ENCODE measurements around the gene RAI1. TPM values are rescaled to one million over a fixed set of nuclear protein-coding genes. Genes with fewer than 3 reads are reported as not detected.

The RAI1 gene
- total and polyA plus RNA-seq, 10 of the 15 experiments (the other 5 are each of a cell fraction or from before 2014, with no cell fraction given): 0.66 to 37.7 (median 6.0) TPM

DNA sequence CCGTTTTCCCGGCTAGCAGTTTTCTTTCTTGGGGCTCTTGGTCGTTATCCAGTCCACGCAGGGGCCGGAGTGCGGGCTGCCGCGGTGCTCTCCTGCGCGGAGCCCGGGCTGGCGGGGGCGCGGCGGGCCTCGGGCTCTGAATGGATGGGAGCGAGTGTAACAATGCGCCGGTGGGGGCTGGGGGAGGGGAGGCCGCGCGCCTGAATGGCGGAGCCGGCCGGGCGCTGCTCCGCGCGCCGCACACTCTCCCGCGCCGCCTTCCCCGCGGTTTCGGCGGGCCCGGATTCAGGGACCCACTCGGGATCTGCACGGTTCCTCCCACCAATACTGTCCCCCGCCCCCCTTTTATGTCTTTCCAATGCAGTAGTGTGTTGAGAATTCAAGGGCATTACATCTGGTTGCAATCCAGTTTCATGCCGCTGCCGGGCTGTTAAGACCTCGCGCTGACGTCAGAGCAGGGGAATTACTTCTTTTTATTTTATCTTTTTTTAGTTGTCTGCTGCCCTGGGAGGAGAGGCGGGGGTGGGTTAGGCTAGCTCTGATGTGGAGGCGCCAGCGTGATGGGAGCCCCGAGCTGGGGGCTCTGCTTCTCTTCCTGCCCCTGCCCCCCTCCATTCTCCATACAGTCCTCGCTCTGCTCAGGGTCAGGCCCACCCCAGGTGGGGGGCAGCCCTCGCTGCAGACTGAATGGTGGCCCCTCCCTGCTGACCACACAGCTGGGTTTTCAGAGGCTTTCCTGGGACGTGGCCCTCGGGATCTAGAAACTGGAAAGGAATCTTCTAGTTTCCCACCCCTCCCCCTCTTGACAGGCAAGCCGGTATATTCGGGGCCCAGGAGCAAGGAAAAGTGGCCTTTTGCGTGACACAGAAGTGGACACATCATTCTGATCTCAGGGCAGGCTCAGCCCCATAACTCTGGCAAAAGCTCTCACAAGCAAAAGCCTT lies 1.8 kb downstream of the RAI1 start:
- Histone ChIP-seq H2AFZ (ENCODE audit: control insufficient read depth, low read depth, low read length) (peak overlapping the region; percentile 64), H3K36me3 (ENCODE audit: control insufficient read depth in 2 of 2, insufficient read depth in 2 of 2, low read length in 1 of 2) (peaks cover 0 to 3% of the 10 kb centered on the region in 2 experiments; a peak in 1 of 4 replicates), H3K27ac (ENCODE audit: control insufficient read depth, insufficient read depth) (peak overlapping the region; percentile 90), H3K4me2 (ENCODE audit: control insufficient read depth, insufficient read depth) (peak overlapping the region; percentile 96), H4K20me1 (ENCODE audit: control insufficient read depth, insufficient read depth) (no peaks in the 10 kb centered on the region), H3K4me1 (ENCODE audit: control insufficient read depth, insufficient read depth, low read length) (peaks cover 37% of the 10 kb centered on the region), H3K79me2 (ENCODE audit: control insufficient read depth, insufficient read depth, low read length) (peaks cover 62% of the 10 kb centered on the region), H3K9me3 (replicated peaks; ENCODE audit: control insufficient read depth, insufficient read depth, low read length) (no peaks in the 10 kb centered on the region), H3K9ac (ENCODE audit: control insufficient read depth, insufficient read depth, low read length) (peak overlapping the region; percentile 88), H3K4me3 (peak overlapping the region; percentile 99), H3K27me3 (replicated peaks in 1 of 2; ENCODE audit: control insufficient read depth in 2 of 2, insufficient read depth in 2 of 2, low read length in 1 of 2) (no peaks in the 10 kb centered on the region; a peak in 1 of 4 replicates)
- in situ Hi-C loops (cut with MboI) (no loop called here), intact Hi-C loops (cut with micrococcal nuclease; ENCODE audit: unreplicated experiment) (loop anchor here (1.0 to 5.0 kb wide), 4 partner anchors 9 to 350 kb away; no protein-coding TSS in a partner anchor)
- no peak for DNase-seq (ENCODE audit: low read depth, low spot score)
- ChIA-PET SMC1A (ENCODE audit: uncharacterized antibody, unreplicated experiment) (interaction anchor here (0.8 to 3.4 kb wide), 11 partner anchors 10 to 277 kb away, joined by 3 to 47 read pairs (median 3); partner anchors contain the start of gene SREBF1), RAD21 (ENCODE audit: unreplicated experiment) (interaction anchor here (0.8 to 3.3 kb wide), 19 partner anchors 10 to 350 kb away, joined by 3 to 75 read pairs (median 5); partner anchors contain the start of genes DRC3 and TOM1L2), POLR2A (interaction anchor here (0.5 to 3.1 kb wide), 11 partner anchors 10 to 350 kb away, joined by 3 to 56 read pairs (median 6); partner anchors contain the start of gene SREBF1), CTCF (interaction anchor here (0.7 to 3.1 kb wide), 17 partner anchors 8 to 350 kb away, joined by 3 to 17 read pairs (median 4); no protein-coding TSS in a partner anchor)
- TSS peak; percentile 65 for BruUV-seq (replicated peaks)
- ATAC-seq: peak; percentile 65
- no peak for FAIRE-seq
- WGBS (ENCODE audit: insufficient coverage, insufficient replicate concordance, low lambda C conversion rate, missing lambda C conversion rate): 4% methylated on average over 45 of the region's 57 CpGs
- TF ChIP-seq TAF1 (IDR thresholded peaks at IDR 0.05; ENCODE audit: borderline replicate concordance, low read depth, low read length) (peak; percentile 48; the same call in 1 of the 2 replicates), PML (IDR thresholded peaks at IDR 0.05; ENCODE audit: low read length) (peak; percentile 74; the same call in 1 of the 2 replicates), EGR1 (IDR thresholded peaks at IDR 0.05; ENCODE audit: borderline replicate concordance in 1 of 2, low read depth in 2 of 2, low read length in 2 of 2) (peak in 1 of 2 experiments; percentile 75; a peak in 1 of 3 replicates), TBL1XR1 (IDR thresholded peaks at IDR 0.05; ENCODE audit: low read depth, low read length) (no peak), CHD2 (IDR thresholded peaks at IDR 0.05; ENCODE audit: borderline replicate concordance, low read depth, low read length) (0 out of 2 replicates have a peak, but pooled peaks have one; percentile 56), TCF7 (IDR thresholded peaks at IDR 0.05; ENCODE audit: borderline replicate concordance) (no peak), HDAC2 (IDR thresholded peaks at IDR 0.05) (no peak), IKZF2 (IDR thresholded peaks at IDR 0.05) (peak; percentile 24 to 26; a peak in 2 of 4 replicates), POLR2AphosphoS5 (IDR thresholded peaks at IDR 0.05; ENCODE audit: low read length) (0 out of 2 replicates have a peak, but pooled peaks have one; percentile 16), RCOR1 (conservative IDR thresholded peaks at IDR 0.05; ENCODE audit: low read depth, low read length) (no peak), NKRF (conservative IDR thresholded peaks at IDR 0.05) (peak; percentile 48), SIN3A (IDR thresholded peaks at IDR 0.05; ENCODE audit: low read depth, low read length) (no peak; the same call in none of the 2 replicates), RFX5 (IDR thresholded peaks at IDR 0.05; ENCODE audit: low read depth, low read length) (no peak), HDGF (IDR thresholded peaks at IDR 0.05) (peak; percentile 16; the same call in 1 of the 2 replicates), EP300 (IDR thresholded peaks at IDR 0.05; ENCODE audit: borderline replicate concordance in 1 of 2, control insufficient read depth in 1 of 2, low read depth in 2 of 2, low read length in 2 of 2) (no peak), PRDM15 (CRISPR knock-in tag; IDR thresholded peaks at IDR 0.05) (0 out of 2 replicates have a peak, but pooled peaks have one; percentile 25), KDM1A (IDR thresholded peaks at IDR 0.05; ENCODE audit: borderline replicate concordance) (no peak)
